Ishikawa (cell line): Measurements from ENCODE around the gene LCP1.

ENCODE experiments used
- CEBPB ChIP-seq: IDR thresholded peaks from 2 replicates; pipeline ENCODE4 v1.6.1; 2012
- CREB1 ChIP-seq: IDR thresholded peaks from 2 replicates; pipeline ENCODE4 v1.6.1; 2012; ENCODE audit warnings: low read depth
- EGR1 ChIP-seq: IDR thresholded peaks from 2 replicates; pipeline ENCODE4 v1.6.1; 2012
- EP300 ChIP-seq: IDR thresholded peaks from 2 replicates; pipeline ENCODE4 v1.6.1; 2012; ENCODE audit warnings: borderline replicate concordance
- FOXM1 ChIP-seq: IDR thresholded peaks from 2 replicates; pipeline ENCODE4 v1.6.1; 2012; ENCODE audit warnings: low read depth, borderline replicate concordance
- NFIC ChIP-seq: IDR thresholded peaks from 2 replicates; pipeline ENCODE4 v1.6.1; 2012
- RAD21 ChIP-seq: IDR thresholded peaks from 2 replicates; pipeline ENCODE4 v1.6.1; 2012; ENCODE audit warnings: low read depth
- TAF1 ChIP-seq: IDR thresholded peaks from 2 replicates; pipeline ENCODE4 v1.6.1; 2012; ENCODE audit warnings: low read depth, mild to moderate bottlenecking
- TCF12 ChIP-seq: IDR thresholded peaks from 2 replicates; pipeline ENCODE4 v1.6.1; 2012; ENCODE audit warnings: low read depth
- TEAD4 ChIP-seq: IDR thresholded peaks from 2 replicates; pipeline ENCODE4 v1.6.1; 2012
- YY1 ChIP-seq: IDR thresholded peaks from 2 replicates; pipeline ENCODE4 v1.6.1; 2012; ENCODE audit warnings: low read depth
- ZBTB7A ChIP-seq: IDR thresholded peaks from 2 replicates; pipeline ENCODE4 v1.6.1; 2012; ENCODE audit warnings: low read depth
- TF ChIP-seq, protein P1 (sequence below): IDR thresholded peaks from 2 replicates; pipeline ENCODE4 v1.6.1; 2012
- TF ChIP-seq, protein P2 (sequence below): IDR thresholded peaks from 2 replicates; pipeline ENCODE4 v1.6.1; 2012
- TF ChIP-seq, protein P3 (sequence below): IDR thresholded peaks from 2 replicates; pipeline ENCODE4 v1.6.1; 2012; ENCODE audit warnings: low read depth, mild to moderate bottlenecking

LCP1 gene

DNA sequence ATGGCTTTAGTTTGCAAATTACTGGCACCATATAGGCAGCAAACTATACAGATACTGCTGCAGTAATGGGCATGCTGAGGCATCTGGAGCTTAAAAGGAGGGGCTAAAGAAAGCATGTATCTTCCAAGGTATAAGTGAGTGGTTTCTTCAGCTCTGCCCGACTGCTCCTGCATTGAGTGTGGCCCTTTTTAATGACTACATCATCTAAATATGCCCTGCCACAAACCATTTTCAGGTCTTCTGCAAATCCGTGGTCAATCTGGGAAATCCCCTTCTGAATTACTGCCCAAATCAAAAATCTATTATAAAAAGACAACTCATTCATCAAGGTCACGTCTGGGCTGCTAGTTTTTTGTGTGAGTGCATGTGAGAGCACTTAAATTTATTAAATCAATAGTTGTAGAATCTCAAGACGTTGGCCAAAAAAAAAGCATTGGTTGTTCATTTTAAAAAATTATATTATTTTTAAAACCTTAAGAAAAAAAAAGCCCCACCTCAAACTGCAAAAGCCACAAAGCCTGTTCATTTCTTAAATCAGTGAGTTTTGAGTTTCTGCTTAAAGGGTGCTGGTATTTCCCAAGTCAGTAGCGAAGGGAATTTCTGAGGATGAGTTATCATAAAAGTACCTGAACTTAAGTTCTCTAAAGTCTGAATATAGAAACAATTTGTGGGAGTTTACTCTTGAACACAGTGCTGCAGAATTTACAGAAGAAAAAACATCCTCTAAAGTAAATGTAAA is 16.3 kb downstream of the LCP1 start:
- no peak for TF ChIP-seq CREB1
- no peak for TF ChIP-seq EP300
- no peak for TF ChIP-seq NFIC
- no peak for TF ChIP-seq FOXM1
- TF ChIP-seq TAF1 = no peak
- TF ChIP-seq, protein P1, sequence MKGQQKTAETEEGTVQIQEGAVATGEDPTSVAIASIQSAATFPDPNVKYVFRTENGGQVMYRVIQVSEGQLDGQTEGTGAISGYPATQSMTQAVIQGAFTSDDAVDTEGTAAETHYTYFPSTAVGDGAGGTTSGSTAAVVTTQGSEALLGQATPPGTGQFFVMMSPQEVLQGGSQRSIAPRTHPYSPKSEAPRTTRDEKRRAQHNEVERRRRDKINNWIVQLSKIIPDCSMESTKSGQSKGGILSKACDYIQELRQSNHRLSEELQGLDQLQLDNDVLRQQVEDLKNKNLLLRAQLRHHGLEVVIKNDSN = no peak
- TF ChIP-seq, protein P2, sequence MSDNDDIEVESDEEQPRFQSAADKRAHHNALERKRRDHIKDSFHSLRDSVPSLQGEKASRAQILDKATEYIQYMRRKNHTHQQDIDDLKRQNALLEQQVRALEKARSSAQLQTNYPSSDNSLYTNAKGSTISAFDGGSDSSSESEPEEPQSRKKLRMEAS = no peak
- no peak for TF ChIP-seq CEBPB
- TF ChIP-seq EGR1 = no peak
- no peak for TF ChIP-seq RAD21
- TF ChIP-seq TEAD4 = no peak
- TF ChIP-seq ZBTB7A = no peak
- TF ChIP-seq YY1 = no peak
- no peak for TF ChIP-seq TCF12
- TF ChIP-seq, protein P3, sequence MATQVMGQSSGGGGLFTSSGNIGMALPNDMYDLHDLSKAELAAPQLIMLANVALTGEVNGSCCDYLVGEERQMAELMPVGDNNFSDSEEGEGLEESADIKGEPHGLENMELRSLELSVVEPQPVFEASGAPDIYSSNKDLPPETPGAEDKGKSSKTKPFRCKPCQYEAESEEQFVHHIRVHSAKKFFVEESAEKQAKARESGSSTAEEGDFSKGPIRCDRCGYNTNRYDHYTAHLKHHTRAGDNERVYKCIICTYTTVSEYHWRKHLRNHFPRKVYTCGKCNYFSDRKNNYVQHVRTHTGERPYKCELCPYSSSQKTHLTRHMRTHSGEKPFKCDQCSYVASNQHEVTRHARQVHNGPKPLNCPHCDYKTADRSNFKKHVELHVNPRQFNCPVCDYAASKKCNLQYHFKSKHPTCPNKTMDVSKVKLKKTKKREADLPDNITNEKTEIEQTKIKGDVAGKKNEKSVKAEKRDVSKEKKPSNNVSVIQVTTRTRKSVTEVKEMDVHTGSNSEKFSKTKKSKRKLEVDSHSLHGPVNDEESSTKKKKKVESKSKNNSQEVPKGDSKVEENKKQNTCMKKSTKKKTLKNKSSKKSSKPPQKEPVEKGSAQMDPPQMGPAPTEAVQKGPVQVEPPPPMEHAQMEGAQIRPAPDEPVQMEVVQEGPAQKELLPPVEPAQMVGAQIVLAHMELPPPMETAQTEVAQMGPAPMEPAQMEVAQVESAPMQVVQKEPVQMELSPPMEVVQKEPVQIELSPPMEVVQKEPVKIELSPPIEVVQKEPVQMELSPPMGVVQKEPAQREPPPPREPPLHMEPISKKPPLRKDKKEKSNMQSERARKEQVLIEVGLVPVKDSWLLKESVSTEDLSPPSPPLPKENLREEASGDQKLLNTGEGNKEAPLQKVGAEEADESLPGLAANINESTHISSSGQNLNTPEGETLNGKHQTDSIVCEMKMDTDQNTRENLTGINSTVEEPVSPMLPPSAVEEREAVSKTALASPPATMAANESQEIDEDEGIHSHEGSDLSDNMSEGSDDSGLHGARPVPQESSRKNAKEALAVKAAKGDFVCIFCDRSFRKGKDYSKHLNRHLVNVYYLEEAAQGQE = no peak

DNA sequence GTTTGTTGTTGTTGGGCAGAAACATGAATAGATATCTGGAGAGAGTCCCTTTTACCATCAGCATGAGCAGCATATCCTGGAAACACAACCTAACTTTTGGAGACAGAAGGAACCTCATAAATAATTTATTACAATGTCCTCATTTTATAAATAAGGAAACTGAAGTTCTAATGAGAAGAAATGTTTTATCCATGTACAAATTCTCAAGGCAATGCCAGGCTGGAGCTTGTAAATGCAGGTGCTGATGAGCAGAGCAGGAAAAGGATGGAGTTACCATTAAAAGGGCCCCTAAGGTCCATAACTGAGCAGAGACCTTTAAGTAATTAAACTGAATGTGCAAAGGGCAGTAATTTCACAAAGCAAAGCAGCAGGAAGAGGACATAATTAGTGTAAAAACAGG is 17.3 kb downstream of the LCP1 start:
- no peak for TF ChIP-seq YY1

DNA sequence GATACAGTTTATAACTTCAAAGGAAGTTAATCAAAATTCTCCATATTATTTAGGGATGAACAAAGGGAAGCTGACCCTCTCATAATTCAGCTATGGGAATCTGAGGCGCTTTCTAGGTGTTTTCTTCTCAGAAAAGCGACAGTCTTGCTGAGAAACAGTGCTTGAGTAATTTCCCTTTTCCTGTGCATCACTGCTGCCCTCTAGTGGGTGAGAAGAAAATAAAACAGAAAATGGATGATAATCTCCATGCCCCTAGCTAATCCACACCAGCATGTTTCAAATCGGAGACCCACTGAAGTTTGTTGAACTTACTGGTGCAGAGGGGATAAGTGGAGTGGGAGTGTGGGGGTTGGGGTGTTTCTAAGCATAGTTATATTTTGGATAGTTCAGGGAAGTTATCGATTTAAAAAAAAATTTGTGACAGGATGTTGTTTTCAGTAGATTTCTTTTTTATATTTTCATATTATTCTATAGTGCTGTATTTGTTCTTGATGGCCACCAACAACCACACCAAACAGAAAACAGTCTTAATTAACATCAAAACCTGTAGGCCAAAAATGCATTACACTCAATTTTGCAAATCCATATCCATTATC is 21.4 kb downstream of the LCP1 start:
- TF ChIP-seq FOXM1 (no peak), RAD21 (peak; percentile 63)

DNA sequence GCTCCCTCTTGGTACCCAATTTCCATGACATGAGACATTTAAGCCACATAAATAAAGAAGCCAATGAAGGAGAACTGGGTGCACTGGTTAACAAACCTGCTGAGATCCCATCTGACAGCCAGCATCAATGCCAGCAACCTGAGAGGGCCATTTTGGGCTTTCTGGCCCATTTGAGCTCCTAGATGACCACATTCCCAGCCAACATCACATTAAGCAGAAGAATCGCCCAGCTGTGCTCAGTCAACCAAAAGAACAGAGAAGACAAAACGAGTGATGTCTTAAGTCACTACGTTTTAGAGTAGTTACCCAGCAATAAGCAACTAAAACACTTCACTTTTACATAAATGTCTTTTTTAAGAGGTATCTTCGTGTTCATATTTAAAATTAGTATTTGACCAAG is 21.9 kb downstream of the LCP1 start:
- TF ChIP-seq, protein P3 = no peak
- no peak for TF ChIP-seq FOXM1

DNA sequence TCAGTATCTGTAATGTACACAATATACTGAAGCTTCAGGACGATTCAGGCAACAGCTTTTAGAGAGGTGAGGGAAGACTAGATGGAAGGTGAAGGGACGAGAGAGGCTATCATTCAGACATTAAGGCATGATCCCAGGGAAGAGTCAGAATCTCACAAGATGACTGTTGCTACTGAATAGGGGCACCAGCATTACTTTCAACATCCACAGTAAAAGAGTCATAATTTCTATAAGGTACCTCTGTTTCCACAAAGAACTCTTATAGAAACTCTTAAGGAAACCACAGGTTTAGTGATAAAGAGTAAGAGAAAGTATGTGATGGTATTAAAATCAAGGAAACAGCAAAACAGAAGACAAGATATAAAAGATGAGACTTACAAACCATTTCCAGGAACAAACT is 23.0 kb downstream of the LCP1 start:
- no peak for TF ChIP-seq RAD21
- no peak for TF ChIP-seq TEAD4
- TF ChIP-seq EGR1 = no peak
- no peak for TF ChIP-seq TAF1
- TF ChIP-seq ZBTB7A = no peak
- no peak for TF ChIP-seq YY1

DNA sequence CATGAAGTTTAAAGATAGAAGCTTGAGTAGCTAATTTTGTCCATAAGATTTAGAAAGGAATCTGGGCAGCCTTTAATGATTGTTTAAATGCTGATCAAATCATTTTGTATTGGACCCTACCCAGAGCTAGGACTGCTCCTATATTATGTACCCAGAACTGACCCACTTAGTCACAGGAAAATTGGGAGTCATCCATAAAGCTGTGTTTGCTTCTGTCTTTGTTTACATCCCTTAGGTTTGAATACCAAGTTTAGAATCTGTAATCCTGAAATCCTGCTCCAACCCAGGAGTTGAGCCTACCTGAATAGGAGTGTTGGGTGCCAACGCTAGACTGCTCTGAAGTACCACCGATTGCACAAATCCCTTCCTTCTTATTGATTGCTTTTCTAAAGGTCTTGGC is 23.8 kb downstream of the LCP1 start:
- TF ChIP-seq EP300 = no peak
- no peak for TF ChIP-seq ZBTB7A
- TF ChIP-seq, protein P2 = no peak
- TF ChIP-seq CEBPB = no peak
- no peak for TF ChIP-seq NFIC
- TF ChIP-seq YY1 = no peak
- TF ChIP-seq, protein P3 = no peak
- no peak for TF ChIP-seq FOXM1
- no peak for TF ChIP-seq TAF1
- TF ChIP-seq TEAD4 = no peak
- TF ChIP-seq CREB1 = no peak
- no peak for TF ChIP-seq RAD21
- no peak for TF ChIP-seq EGR1
- TF ChIP-seq, protein P1 = no peak
- no peak for TF ChIP-seq TCF12
